MM.1S (cell line): Measurements from ENCODE around the gene UBE2M.

Source experiments
- DNase-seq: peaks from one replicate; pipeline ENCODE4 v3.0.0-alpha.2; 2015
- H2AFZ ChIP-seq: fragments of 300-600 bp; sonication (generic); 2 replicates; pipeline ENCODE4 v1.6.0; 2016; ENCODE audit warnings: antibody characterized with exemption, low read length
- H3F3A ChIP-seq: fragments of 300-600 bp; sonication (generic); 2 replicates; pipeline ENCODE4 v1.6.1; 2016; ENCODE audit warnings: mild to moderate bottlenecking, antibody characterized with exemption, low read length, moderate library complexity, mixed read lengths; ENCODE audit not compliant: insufficient read depth
- H3K27ac ChIP-seq: fragments of 300-600 bp; sonication (generic); 2 replicates; pipeline ENCODE4 v1.5.1; 2016; ENCODE audit warnings: mild to moderate bottlenecking, low read length
- H3K27me3 ChIP-seq: fragments of 300-600 bp; sonication (generic); replicated peaks from 2 replicates; pipeline ENCODE4 v1.6.0; 2016; ENCODE audit warnings: low read length; ENCODE audit not compliant: insufficient read depth
- H3K36me3 ChIP-seq: fragments of 300-600 bp; sonication (generic); replicated peaks from 2 replicates; pipeline ENCODE4 v1.6.1; 2016; ENCODE audit warnings: mild to moderate bottlenecking, low read length, mixed read lengths; ENCODE audit not compliant: insufficient read depth
- H3K4me1 ChIP-seq: fragments of 300-600 bp; sonication (generic); 2 replicates; pipeline ENCODE4 v1.6.1; 2016; ENCODE audit warnings: low read length, mixed read lengths
- H3K4me2 ChIP-seq: fragments of 300-600 bp; sonication (generic); 2 replicates; pipeline ENCODE4 v1.6.0; 2016; ENCODE audit warnings: low read depth, low read length
- H3K4me3 ChIP-seq: fragments of 300-600 bp; sonication (generic); 2 replicates; pipeline ENCODE4 v1.5.1; 2016; ENCODE audit warnings: low read length, mixed read lengths
- H3K79me2 ChIP-seq: fragments of 300-600 bp; sonication (generic); 2 replicates; pipeline ENCODE4 v1.6.1; 2016; ENCODE audit warnings: mixed run types, low read length, mixed read lengths
- H3K9ac ChIP-seq: fragments of 300-600 bp; sonication (generic); 2 replicates; pipeline ENCODE4 v1.6.1; 2016; ENCODE audit warnings: low read length, mixed read lengths
- H3K9me2 ChIP-seq: fragments of 300-600 bp; sonication (generic); replicated peaks from 2 replicates; pipeline ENCODE4 v1.6.1; 2016; ENCODE audit warnings: mild to moderate bottlenecking, low read length, mixed read lengths; ENCODE audit not compliant: insufficient read depth
- H3K9me3 ChIP-seq: fragments of 300-600 bp; sonication (generic); replicated peaks from 2 replicates; pipeline ENCODE4 v1.6.1; 2016; ENCODE audit warnings: mild to moderate bottlenecking, low read length, mixed read lengths; ENCODE audit not compliant: insufficient read depth
- H4K20me1 ChIP-seq: fragments of 300-600 bp; sonication (generic); 2 replicates; pipeline ENCODE4 v1.6.1; 2016; ENCODE audit warnings: mild to moderate bottlenecking, low read length, moderate library complexity, mixed read lengths; ENCODE audit not compliant: insufficient read depth
- EZH2 ChIP-seq: fragments of 300-600 bp; sonication (generic); optimal IDR thresholded peaks from 2 replicates; pipeline ENCODE3; 2017; ENCODE audit warnings: low read depth, mild to moderate bottlenecking, antibody characterized with exemption, low read length, mixed read lengths
- EZH2phosphoT487 ChIP-seq: fragments of 300-600 bp; sonication (generic); IDR thresholded peaks from 2 replicates; pipeline ENCODE4 v1.6.1; 2018; ENCODE audit warnings: antibody characterized with exemption, low read length
- TF ChIP-seq, protein P1 (sequence below): fragments of 300-600 bp; sonication (generic); IDR thresholded peaks from 2 replicates; pipeline ENCODE4 v1.5.1; 2016; ENCODE audit warnings: antibody characterized with exemption, low read length, mixed read lengths

Gene UBE2M

DNA sequence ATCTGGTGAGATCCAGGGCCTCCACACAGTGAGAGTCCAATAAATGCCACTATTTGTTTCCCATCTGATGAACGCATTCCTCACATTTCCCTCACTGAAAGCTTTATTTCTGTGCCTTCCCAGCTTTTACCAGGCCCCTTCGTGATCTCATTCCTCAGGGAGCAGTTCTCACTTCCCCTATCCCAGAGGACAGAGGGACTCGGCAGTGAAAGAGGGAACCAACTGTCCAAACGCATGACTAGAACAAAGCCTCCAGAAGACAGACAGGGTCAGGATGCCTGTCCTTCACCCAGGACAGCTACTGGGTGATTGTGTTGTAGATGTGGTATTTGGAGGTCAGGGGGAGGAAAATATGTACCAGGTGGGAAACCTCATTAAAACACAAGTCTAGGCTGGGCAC, 36.8 kb downstream of the UBE2M start:
- Histone ChIP-seq H3K36me3 (no peaks in the 10 kb centered on the region), H2AFZ (no peak overlapping the region), H4K20me1 (no peaks in the 10 kb centered on the region), H3K4me3 (no peak overlapping the region), H3K9ac (no peak overlapping the region), H3K27me3 (peaks cover 4% of the 10 kb centered on the region; the same call in 1 of the 2 replicates), H3F3A (peaks cover 11% of the 10 kb centered on the region; the same call in 1 of the 2 replicates), H3K27ac (no peak overlapping the region), H3K9me3 (no peaks in the 10 kb centered on the region), H3K4me1 (peaks cover 5% of the 10 kb centered on the region; the same call in 1 of the 2 replicates), H3K4me2 (no peak overlapping the region), H3K9me2 (no peaks in the 10 kb centered on the region), H3K79me2 (peaks cover 13% of the 10 kb centered on the region)
- TF ChIP-seq EZH2phosphoT487, result no peak
- TF ChIP-seq, protein P1, sequence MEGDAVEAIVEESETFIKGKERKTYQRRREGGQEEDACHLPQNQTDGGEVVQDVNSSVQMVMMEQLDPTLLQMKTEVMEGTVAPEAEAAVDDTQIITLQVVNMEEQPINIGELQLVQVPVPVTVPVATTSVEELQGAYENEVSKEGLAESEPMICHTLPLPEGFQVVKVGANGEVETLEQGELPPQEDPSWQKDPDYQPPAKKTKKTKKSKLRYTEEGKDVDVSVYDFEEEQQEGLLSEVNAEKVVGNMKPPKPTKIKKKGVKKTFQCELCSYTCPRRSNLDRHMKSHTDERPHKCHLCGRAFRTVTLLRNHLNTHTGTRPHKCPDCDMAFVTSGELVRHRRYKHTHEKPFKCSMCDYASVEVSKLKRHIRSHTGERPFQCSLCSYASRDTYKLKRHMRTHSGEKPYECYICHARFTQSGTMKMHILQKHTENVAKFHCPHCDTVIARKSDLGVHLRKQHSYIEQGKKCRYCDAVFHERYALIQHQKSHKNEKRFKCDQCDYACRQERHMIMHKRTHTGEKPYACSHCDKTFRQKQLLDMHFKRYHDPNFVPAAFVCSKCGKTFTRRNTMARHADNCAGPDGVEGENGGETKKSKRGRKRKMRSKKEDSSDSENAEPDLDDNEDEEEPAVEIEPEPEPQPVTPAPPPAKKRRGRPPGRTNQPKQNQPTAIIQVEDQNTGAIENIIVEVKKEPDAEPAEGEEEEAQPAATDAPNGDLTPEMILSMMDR, result no peak
- TF ChIP-seq EZH2, result no peak
- no peak for DNase-seq

DNA sequence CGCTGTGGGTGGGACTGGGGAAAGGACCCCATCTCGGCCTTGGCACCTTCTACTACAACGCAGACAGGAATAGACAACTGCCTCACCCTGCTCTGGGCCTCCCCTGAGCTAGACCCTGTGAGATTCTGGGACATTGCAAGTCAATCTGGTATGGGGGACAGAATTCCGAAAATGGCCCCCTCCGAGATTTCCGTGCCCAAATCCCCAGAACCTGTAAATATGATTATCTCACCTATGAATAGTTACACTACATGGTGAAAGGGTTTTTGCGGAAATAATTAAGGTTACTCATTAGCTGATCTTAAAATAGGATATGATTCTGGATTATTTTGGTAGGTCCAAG, 38.2 kb downstream of the UBE2M start:
- Histone ChIP-seq H3K9me2 (no peaks in the 10 kb centered on the region), H3K9ac (peak overlapping the region; percentile 73), H3K36me3 (no peaks in the 10 kb centered on the region), H3K4me1 (peaks cover 5% of the 10 kb centered on the region; the same call in 1 of the 2 replicates), H3K27ac (peak overlapping the region; percentile 78; the same call in 1 of the 2 replicates), H4K20me1 (no peaks in the 10 kb centered on the region), H2AFZ (peak overlapping the region; percentile 92), H3K4me2 (peak overlapping the region; percentile 82), H3K9me3 (no peaks in the 10 kb centered on the region), H3K4me3 (peak overlapping the region; percentile 88), H3K27me3 (peaks cover 4% of the 10 kb centered on the region; the same call in 1 of the 2 replicates), H3K79me2 (peaks cover 13% of the 10 kb centered on the region), H3F3A (peaks cover 11% of the 10 kb centered on the region; the same call in 1 of the 2 replicates)
- no peak for DNase-seq
- TF ChIP-seq EZH2phosphoT487 (no peak), EZH2 (no peak)
- TF ChIP-seq, protein P1, result no peak

DNA sequence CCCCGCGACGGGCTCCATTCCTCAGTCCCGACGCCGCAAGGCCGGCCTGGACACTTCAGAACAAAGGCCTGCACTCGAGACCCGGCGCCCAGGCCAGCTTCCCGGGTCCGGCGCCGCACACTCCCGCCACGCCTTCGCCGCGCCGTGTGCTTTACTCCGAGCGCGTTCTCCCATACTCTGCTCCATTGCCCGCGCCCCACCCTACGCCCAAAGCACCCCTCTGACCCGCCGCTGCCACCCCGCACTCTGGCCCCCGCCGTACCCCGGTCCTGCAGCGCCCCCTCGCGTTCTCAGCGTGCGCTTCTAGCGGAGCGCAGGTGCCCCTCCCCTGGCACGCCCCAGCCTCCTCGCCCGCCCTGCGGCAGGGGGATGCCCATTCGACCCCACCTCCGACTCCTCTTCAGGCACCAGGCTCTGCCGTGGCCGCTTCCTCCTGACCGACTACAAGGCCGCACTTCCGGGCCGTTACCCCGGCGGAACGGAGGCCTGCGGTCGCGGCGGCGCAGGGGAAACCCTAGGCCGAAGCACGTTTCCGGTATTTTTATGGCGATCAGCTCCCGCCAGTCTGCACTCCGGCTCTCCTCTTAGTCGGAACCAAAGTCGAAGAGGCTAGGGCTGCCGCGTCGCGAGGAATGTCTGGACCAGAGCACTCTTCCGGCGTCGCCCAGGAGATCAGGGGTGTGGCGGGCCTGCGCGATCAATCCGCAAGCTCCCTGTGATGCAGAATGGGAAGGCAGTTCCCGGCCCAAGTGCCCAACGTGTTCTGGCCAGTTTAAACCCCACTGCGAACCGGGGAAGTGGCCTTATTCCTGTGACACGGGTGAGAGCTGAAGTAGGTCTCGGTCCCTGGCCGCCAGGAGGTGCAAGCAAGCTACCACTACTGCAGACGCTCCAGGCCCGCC, 38.8 kb downstream of the UBE2M start, which contains the start of gene ZBTB45:
Gene ZBTB45 (minus strand): TSS at position 456 of the 902 bp plus-strand sequence. CDS start 2,137 bp downstream, outside the sequence.
- Histone ChIP-seq H3K4me2 (peak within 1 kb of the TSS; percentile 82), H3K4me3 (peak within 1 kb of the TSS; percentile 88), H3K27ac (peak within 1 kb of the TSS; percentile 78), H3K79me2 (peaks cover 13% of the 10 kb centered on the region), H4K20me1 (no peaks in the 10 kb centered on the region), H3K27me3 (peaks cover 4% of the 10 kb centered on the region; the same call in 1 of the 2 replicates), H3K4me1 (peaks cover 5% of the 10 kb centered on the region; the same call in 1 of the 2 replicates), H2AFZ (peak within 1 kb of the TSS; percentile 92), H3F3A (peaks cover 11% of the 10 kb centered on the region; the same call in 1 of the 2 replicates), H3K9me2 (no peaks in the 10 kb centered on the region), H3K9ac (peak within 1 kb of the TSS; percentile 73), H3K9me3 (no peaks in the 10 kb centered on the region), H3K36me3 (no peaks in the 10 kb centered on the region)
- TF ChIP-seq EZH2 (no peak), EZH2phosphoT487 (no peak)
- TF ChIP-seq, protein P1, result peak; percentile 74
- DNase-seq, result peak; percentile 95
